Measurements from ENCODE around the gene ANKS1B. TPM values are rescaled to one million over a fixed set of nuclear protein-coding genes. Genes with fewer than 3 reads are reported as not detected.

ANKS1B gene
- total RNA-seq, 6 experiments from 2014 or later = 0.31 to 0.66 (median 0.37) TPM

- Mint-ChIP-seq H3K36me3 (ENCODE audit: low read depth) (no peaks in the 10 kb centered on the region), H3K4me1 (ENCODE audit: low read depth) (no peaks in the 10 kb centered on the region), H3K4me3 (no peak overlapping the region), H3K27ac (no peak overlapping the region), H3K9me3 (no peaks in the 10 kb centered on the region), H3K27me3 (ENCODE audit: insufficient read depth) (no peaks in the 10 kb centered on the region)
- DNase-seq = no peak
- no peak for TF ChIP-seq CTCF (IDR thresholded peaks at IDR 0.05)
Observed at GRCh38 chr12:99746538-99746937, 238.2 kb downstream of the ANKS1B start.

- Mint-ChIP-seq H3K4me1 (ENCODE audit: low read depth) (no peaks in the 10 kb centered on the region), H3K4me3 (no peak overlapping the region), H3K36me3 (ENCODE audit: low read depth) (no peaks in the 10 kb centered on the region), H3K9me3 (no peaks in the 10 kb centered on the region), H3K27me3 (ENCODE audit: insufficient read depth) (no peaks in the 10 kb centered on the region), H3K27ac (no peak overlapping the region)
- TF ChIP-seq CTCF (IDR thresholded peaks at IDR 0.05) = no peak
- no peak for DNase-seq
Observed at GRCh38 chr12:99745895-99746294, 238.8 kb downstream of the ANKS1B start.

GRCh38 chr12:99745121-99745520 is 239.6 kb downstream of the ANKS1B start:
- Mint-ChIP-seq H3K27ac (no peak overlapping the region), H3K9me3 (peaks cover 7% of the 10 kb centered on the region), H3K36me3 (ENCODE audit: low read depth) (no peaks in the 10 kb centered on the region), H3K4me3 (no peak overlapping the region), H3K27me3 (ENCODE audit: insufficient read depth) (no peaks in the 10 kb centered on the region), H3K4me1 (ENCODE audit: low read depth) (no peaks in the 10 kb centered on the region)
- DNase-seq = no peak
- no peak for TF ChIP-seq CTCF (IDR thresholded peaks at IDR 0.05)

- TF ChIP-seq CTCF (IDR thresholded peaks at IDR 0.05) = no peak
- Mint-ChIP-seq H3K36me3 (ENCODE audit: low read depth) (0 out of 2 replicates have a peak, but pooled peaks cover 4% of the 10 kb centered on the region), H3K27me3 (ENCODE audit: insufficient read depth) (peaks cover 2% of the 10 kb centered on the region; the same call in 1 of the 2 replicates), H3K9me3 (peaks cover 47% of the 10 kb centered on the region), H3K27ac (no peak overlapping the region), H3K4me1 (ENCODE audit: low read depth) (no peaks in the 10 kb centered on the region), H3K4me3 (no peak overlapping the region)
- DNase-seq = no peak
Observed at GRCh38 chr12:99736760-99737269, 247.9 kb downstream of the ANKS1B start.

- no peak overlapping the region for H3K4me3 Mint-ChIP-seq
- H3K9me3 Mint-ChIP-seq = peaks cover 43% of the 10 kb centered on the region
- H3K27ac Mint-ChIP-seq = no peak overlapping the region
- H3K27me3 Mint-ChIP-seq (ENCODE audit: insufficient read depth) = peaks cover 2% of the 10 kb centered on the region; the same call in 1 of the 2 replicates
- DNase-seq = no peak
- TF ChIP-seq CTCF (IDR thresholded peaks at IDR 0.05) = no peak
- 0 out of 2 replicates have a peak, but pooled peaks cover 4% of the 10 kb centered on the region for H3K36me3 Mint-ChIP-seq (ENCODE audit: low read depth)
- no peaks in the 10 kb centered on the region for H3K4me1 Mint-ChIP-seq (ENCODE audit: low read depth)
Observed at GRCh38 chr12:99732131-99732530, 252.6 kb downstream of the ANKS1B start.
